ENCODE results near the gene METTL16. TPM values are rescaled to one million over a fixed set of nuclear protein-coding genes. Genes with fewer than 3 reads are reported as not detected.
"Not testable (repeated sequence)": the region's sequence is repeated elsewhere in the genome, so short reads cannot be mapped to it uniquely, and the experiment has no call there.

METTL16 gene
- total RNA-seq, 1 donor from 2014 or later, result 15.1 TPM

- FAIRE-seq, result no peak
- no peak for DNase-seq (ENCODE audit: low spot score in 2 of 2)
Measured at GRCh38 chr17:2503627-2504026, 8.1 kb downstream of the METTL16 start.

- DNase-seq (ENCODE audit: low spot score in 2 of 2) (no peak), FAIRE-seq (peak; percentile 64)
Measured at GRCh38 chr17:2502871-2503580, 8.7 kb downstream of the METTL16 start.

- FAIRE-seq (no peak), DNase-seq (ENCODE audit: low spot score in 2 of 2) (no peak)
Measured at GRCh38 chr17:2500446-2500845, 11.2 kb downstream of the METTL16 start.

- not testable (repeated sequence) for DNase-seq (ENCODE audit: low spot score in 2 of 2); FAIRE-seq
Measured at GRCh38 chr17:2489286-2489685, 22.4 kb downstream of the METTL16 start.

- FAIRE-seq (no peak), DNase-seq (ENCODE audit: low spot score in 2 of 2) (no peak)
Measured at GRCh38 chr17:2487306-2487705, 24.4 kb downstream of the METTL16 start.

- not testable (repeated sequence) for FAIRE-seq; DNase-seq (ENCODE audit: low spot score in 2 of 2)
Measured at GRCh38 chr17:2486709-2487108, 25.0 kb downstream of the METTL16 start.

- DNase-seq (ENCODE audit: low spot score in 2 of 2), result no peak
- FAIRE-seq, result no peak
Measured at GRCh38 chr17:2485970-2486369, 25.7 kb downstream of the METTL16 start.

GRCh38 chr17:2485543-2485942 is 26.1 kb downstream of the METTL16 start:
- DNase-seq (ENCODE audit: low spot score in 2 of 2) (no peak), FAIRE-seq (no peak)

GRCh38 chr17:2484876-2485275 is 26.8 kb downstream of the METTL16 start:
- no peak for DNase-seq (ENCODE audit: low spot score in 2 of 2)

GRCh38 chr17:2483084-2483483 is 28.6 kb downstream of the METTL16 start:
- DNase-seq (ENCODE audit: low spot score in 2 of 2) (no peak), FAIRE-seq (no peak)

More at GRCh38 chr17:2484876-2485275, 26.8 kb downstream of the METTL16 start:
- no peak for FAIRE-seq

- FAIRE-seq (no peak), DNase-seq (ENCODE audit: low spot score in 2 of 2) (no peak)
Measured at GRCh38 chr17:2482218-2482617, 29.5 kb downstream of the METTL16 start.

GRCh38 chr17:2481760-2482159 is 29.9 kb downstream of the METTL16 start:
- no peak for FAIRE-seq
- no peak for DNase-seq (ENCODE audit: low spot score in 2 of 2)

- DNase-seq (ENCODE audit: low spot score in 2 of 2) (no peak), FAIRE-seq (no peak)
Measured at GRCh38 chr17:2478458-2478857, 33.2 kb downstream of the METTL16 start.

GRCh38 chr17:2475056-2475455 is 36.6 kb downstream of the METTL16 start:
- no peak for DNase-seq (ENCODE audit: low spot score in 2 of 2)
- no peak for FAIRE-seq

GRCh38 chr17:2474371-2474770 is 37.3 kb downstream of the METTL16 start:
- FAIRE-seq, result no peak

GRCh38 chr17:2468270-2468669 is 43.4 kb downstream of the METTL16 start:
- DNase-seq (ENCODE audit: low spot score in 2 of 2), result no peak
- FAIRE-seq, result no peak

More at GRCh38 chr17:2474371-2474770, 37.3 kb downstream of the METTL16 start:
- no peak for DNase-seq (ENCODE audit: low spot score in 2 of 2)

GRCh38 chr17:2466931-2467330 is 44.8 kb downstream of the METTL16 start:
- no peak for FAIRE-seq
- DNase-seq (ENCODE audit: low spot score in 2 of 2), result no peak

- FAIRE-seq, result no peak
- no peak for DNase-seq (ENCODE audit: low spot score in 2 of 2)
Measured at GRCh38 chr17:2462481-2462880, 49.2 kb downstream of the METTL16 start.

- FAIRE-seq (no peak), DNase-seq (ENCODE audit: low spot score in 2 of 2) (no peak)
Measured at GRCh38 chr17:2459917-2460271, 51.8 kb downstream of the METTL16 start.

GRCh38 chr17:2457913-2458312 is 53.8 kb downstream of the METTL16 start:
- DNase-seq (ENCODE audit: low spot score in 2 of 2) (no peak), FAIRE-seq (no peak)

- FAIRE-seq (no peak), DNase-seq (ENCODE audit: low spot score in 2 of 2) (no peak)
Measured at GRCh38 chr17:2456475-2456874, 55.2 kb downstream of the METTL16 start.

GRCh38 chr17:2455956-2456355 is 55.7 kb downstream of the METTL16 start:
- DNase-seq (ENCODE audit: low spot score in 2 of 2) (no peak), FAIRE-seq (no peak)

GRCh38 chr17:2453866-2454265 is 57.8 kb downstream of the METTL16 start:
- DNase-seq (ENCODE audit: low spot score in 2 of 2) (no peak), FAIRE-seq (peak; percentile 64)

All from frontal cortex (tissue), 4 donors.